Measurements from ENCODE around the gene HTR6.

Gene HTR6

GRCh38 chr1:19728413-19729145 is 63.9 kb downstream of the HTR6 start:
- DNase-seq = no peak

GRCh38 chr1:19730232-19730631 is 65.6 kb downstream of the HTR6 start:
- DNase-seq = no peak
